Testis (tissue), 2 donors: ENCODE measurements around the gene LBHD2.

Experiments
- CTCF ChIP-seq, 3 experiments: fragments of 450-650 bp in 2 of 3; fragments of 200-600 bp in 1 of 3; sonication (generic) in 1 of 3; IDR thresholded peaks; one replicate each; pipeline ENCODE4 v1.5.1; 2016 to 2019; ENCODE audit warnings: antibody characterized with exemption in 3 of 3, mild to moderate bottlenecking in 2 of 3, moderate library complexity in 1 of 3
- POLR2A ChIP-seq: fragments of 450-650 bp; IDR thresholded peaks from one replicate; pipeline ENCODE4 v1.6.1; 2017; ENCODE audit warnings: antibody characterized with exemption, mild to moderate bottlenecking, moderate library complexity

- TF ChIP-seq CTCF (IDR thresholded peaks at IDR 0.05) (no peak), POLR2A (no peak)
Observed at GRCh38 chr14:103131580-103131979, 47.6 kb downstream of the LBHD2 start.
